ENCODE results near the gene GPR162.

DNA sequence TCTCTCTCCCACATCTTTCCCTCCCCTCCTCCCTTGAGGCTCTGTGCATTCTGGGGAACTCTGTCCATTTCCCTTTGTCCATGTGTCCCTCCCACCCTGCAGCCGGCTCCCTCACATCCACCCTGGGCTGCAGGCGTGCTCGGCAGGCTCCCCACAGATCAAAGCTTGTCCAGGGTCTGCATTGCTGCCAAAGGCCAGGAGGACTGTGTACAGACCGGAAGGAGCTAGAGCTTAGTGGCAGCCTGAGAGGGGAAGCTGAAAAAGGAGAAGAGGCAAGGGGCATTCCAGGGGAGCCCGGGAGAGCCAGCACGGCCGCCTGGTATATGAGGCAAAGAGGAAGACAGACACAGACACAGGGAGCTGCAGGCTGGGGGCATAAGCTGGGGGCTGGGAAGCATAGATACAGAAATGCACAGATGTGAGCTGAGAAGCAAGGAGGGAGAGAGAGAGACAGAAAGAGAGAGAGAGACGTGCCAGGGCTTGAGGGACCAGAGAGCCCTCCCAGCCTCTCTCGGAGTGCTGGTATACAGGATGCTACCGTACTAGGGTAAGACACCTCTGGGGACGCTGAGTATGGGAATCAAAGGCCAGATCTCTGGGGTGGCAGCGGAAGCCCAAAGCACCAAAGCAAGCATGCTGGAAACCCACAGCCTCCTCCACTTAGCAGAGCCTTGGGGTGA is 29.0 kb upstream of the GPR162 start:
- no peak for TF ChIP-seq EZH2phosphoT487 (IDR thresholded peaks at IDR 0.05; ENCODE audit: borderline replicate concordance)
- TF ChIP-seq, protein P1, sequence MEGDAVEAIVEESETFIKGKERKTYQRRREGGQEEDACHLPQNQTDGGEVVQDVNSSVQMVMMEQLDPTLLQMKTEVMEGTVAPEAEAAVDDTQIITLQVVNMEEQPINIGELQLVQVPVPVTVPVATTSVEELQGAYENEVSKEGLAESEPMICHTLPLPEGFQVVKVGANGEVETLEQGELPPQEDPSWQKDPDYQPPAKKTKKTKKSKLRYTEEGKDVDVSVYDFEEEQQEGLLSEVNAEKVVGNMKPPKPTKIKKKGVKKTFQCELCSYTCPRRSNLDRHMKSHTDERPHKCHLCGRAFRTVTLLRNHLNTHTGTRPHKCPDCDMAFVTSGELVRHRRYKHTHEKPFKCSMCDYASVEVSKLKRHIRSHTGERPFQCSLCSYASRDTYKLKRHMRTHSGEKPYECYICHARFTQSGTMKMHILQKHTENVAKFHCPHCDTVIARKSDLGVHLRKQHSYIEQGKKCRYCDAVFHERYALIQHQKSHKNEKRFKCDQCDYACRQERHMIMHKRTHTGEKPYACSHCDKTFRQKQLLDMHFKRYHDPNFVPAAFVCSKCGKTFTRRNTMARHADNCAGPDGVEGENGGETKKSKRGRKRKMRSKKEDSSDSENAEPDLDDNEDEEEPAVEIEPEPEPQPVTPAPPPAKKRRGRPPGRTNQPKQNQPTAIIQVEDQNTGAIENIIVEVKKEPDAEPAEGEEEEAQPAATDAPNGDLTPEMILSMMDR (conservative IDR thresholded peaks at IDR 0.05; ENCODE audit: low read length): no peak

All from Loucy (cell line).